ENCODE measurements around the gene GPR21. TPM values are rescaled to one million over a fixed set of nuclear protein-coding genes. Genes with fewer than 3 reads are reported as not detected.

The GPR21 gene
- total and polyA plus RNA-seq, 2 experiments from 2014 or later, result 0.90 TPM; not detected in 1

GRCh38 chr9:123011878-123012528 is 21.5 kb upstream of the GPR21 start:
- Histone ChIP-seq H3K4me1 (ENCODE audit: insufficient read depth) (no peaks in the 10 kb centered on the region), H3K36me3 (ENCODE audit: insufficient read depth) (peaks cover 34% of the 10 kb centered on the region; the same call in 1 of the 2 replicates), H3K79me2 (replicated peaks; ENCODE audit: insufficient read depth) (no peaks in the 10 kb centered on the region), H4K20me1 (replicated peaks; ENCODE audit: insufficient read depth) (no peaks in the 10 kb centered on the region), H3K27ac (ENCODE audit: low read depth) (no peak overlapping the region), H3K27me3 (ENCODE audit: insufficient read depth) (no peaks in the 10 kb centered on the region), H3K4me2 (no peak overlapping the region), H3F3A (replicated peaks; ENCODE audit: low read depth) (no peaks in the 10 kb centered on the region), H3K9me2 (ENCODE audit: insufficient read depth) (no peaks in the 10 kb centered on the region), H2AFZ (no peak overlapping the region), H3K4me3 (no peak overlapping the region)
- no peak for ATAC-seq
- Mint-ChIP-seq H3K4me1 (no peaks in the 10 kb centered on the region), H3K27ac (no peak overlapping the region), H3K27me3 (ENCODE audit: insufficient read depth, low read depth, poor library complexity) (no peaks in the 10 kb centered on the region), H3K4me3 (no peak overlapping the region), H3K36me3 (ENCODE audit: low read depth) (peaks cover 51% of the 10 kb centered on the region), H3K9me3 (no peaks in the 10 kb centered on the region)
- no peak for DNase-seq (ENCODE audit: low spot score)
- TF ChIP-seq ZNF114 (CRISPR knock-in tag; IDR thresholded peaks at IDR 0.05) (no peak), ZNF331 (CRISPR knock-in tag; IDR thresholded peaks at IDR 0.05; ENCODE audit: low read depth) (no peak), NANOG (IDR thresholded peaks at IDR 0.05; ENCODE audit: borderline replicate concordance) (no peak), CREB1 (CRISPR knock-in tag; IDR thresholded peaks at IDR 0.05; ENCODE audit: low read depth) (no peak), JUNB (IDR thresholded peaks at IDR 0.05; ENCODE audit: unreplicated experiment) (no peak), EZH2phosphoT487 (IDR thresholded peaks at IDR 0.05; ENCODE audit: unreplicated experiment) (no peak), REST (IDR thresholded peaks at IDR 0.05; ENCODE audit: unreplicated experiment) (no peak), STAT1 (IDR thresholded peaks at IDR 0.05; ENCODE audit: unreplicated experiment) (no peak), ETS1 (IDR thresholded peaks at IDR 0.05) (no peak), EZH2 (IDR thresholded peaks at IDR 0.05; ENCODE audit: low read depth, unreplicated experiment) (no peak)
- TF ChIP-seq, protein P1, sequence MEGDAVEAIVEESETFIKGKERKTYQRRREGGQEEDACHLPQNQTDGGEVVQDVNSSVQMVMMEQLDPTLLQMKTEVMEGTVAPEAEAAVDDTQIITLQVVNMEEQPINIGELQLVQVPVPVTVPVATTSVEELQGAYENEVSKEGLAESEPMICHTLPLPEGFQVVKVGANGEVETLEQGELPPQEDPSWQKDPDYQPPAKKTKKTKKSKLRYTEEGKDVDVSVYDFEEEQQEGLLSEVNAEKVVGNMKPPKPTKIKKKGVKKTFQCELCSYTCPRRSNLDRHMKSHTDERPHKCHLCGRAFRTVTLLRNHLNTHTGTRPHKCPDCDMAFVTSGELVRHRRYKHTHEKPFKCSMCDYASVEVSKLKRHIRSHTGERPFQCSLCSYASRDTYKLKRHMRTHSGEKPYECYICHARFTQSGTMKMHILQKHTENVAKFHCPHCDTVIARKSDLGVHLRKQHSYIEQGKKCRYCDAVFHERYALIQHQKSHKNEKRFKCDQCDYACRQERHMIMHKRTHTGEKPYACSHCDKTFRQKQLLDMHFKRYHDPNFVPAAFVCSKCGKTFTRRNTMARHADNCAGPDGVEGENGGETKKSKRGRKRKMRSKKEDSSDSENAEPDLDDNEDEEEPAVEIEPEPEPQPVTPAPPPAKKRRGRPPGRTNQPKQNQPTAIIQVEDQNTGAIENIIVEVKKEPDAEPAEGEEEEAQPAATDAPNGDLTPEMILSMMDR (conservative IDR thresholded peaks at IDR 0.05; ENCODE audit: low read depth in 2 of 2), result no peak
- TF ChIP-seq, protein P2, sequence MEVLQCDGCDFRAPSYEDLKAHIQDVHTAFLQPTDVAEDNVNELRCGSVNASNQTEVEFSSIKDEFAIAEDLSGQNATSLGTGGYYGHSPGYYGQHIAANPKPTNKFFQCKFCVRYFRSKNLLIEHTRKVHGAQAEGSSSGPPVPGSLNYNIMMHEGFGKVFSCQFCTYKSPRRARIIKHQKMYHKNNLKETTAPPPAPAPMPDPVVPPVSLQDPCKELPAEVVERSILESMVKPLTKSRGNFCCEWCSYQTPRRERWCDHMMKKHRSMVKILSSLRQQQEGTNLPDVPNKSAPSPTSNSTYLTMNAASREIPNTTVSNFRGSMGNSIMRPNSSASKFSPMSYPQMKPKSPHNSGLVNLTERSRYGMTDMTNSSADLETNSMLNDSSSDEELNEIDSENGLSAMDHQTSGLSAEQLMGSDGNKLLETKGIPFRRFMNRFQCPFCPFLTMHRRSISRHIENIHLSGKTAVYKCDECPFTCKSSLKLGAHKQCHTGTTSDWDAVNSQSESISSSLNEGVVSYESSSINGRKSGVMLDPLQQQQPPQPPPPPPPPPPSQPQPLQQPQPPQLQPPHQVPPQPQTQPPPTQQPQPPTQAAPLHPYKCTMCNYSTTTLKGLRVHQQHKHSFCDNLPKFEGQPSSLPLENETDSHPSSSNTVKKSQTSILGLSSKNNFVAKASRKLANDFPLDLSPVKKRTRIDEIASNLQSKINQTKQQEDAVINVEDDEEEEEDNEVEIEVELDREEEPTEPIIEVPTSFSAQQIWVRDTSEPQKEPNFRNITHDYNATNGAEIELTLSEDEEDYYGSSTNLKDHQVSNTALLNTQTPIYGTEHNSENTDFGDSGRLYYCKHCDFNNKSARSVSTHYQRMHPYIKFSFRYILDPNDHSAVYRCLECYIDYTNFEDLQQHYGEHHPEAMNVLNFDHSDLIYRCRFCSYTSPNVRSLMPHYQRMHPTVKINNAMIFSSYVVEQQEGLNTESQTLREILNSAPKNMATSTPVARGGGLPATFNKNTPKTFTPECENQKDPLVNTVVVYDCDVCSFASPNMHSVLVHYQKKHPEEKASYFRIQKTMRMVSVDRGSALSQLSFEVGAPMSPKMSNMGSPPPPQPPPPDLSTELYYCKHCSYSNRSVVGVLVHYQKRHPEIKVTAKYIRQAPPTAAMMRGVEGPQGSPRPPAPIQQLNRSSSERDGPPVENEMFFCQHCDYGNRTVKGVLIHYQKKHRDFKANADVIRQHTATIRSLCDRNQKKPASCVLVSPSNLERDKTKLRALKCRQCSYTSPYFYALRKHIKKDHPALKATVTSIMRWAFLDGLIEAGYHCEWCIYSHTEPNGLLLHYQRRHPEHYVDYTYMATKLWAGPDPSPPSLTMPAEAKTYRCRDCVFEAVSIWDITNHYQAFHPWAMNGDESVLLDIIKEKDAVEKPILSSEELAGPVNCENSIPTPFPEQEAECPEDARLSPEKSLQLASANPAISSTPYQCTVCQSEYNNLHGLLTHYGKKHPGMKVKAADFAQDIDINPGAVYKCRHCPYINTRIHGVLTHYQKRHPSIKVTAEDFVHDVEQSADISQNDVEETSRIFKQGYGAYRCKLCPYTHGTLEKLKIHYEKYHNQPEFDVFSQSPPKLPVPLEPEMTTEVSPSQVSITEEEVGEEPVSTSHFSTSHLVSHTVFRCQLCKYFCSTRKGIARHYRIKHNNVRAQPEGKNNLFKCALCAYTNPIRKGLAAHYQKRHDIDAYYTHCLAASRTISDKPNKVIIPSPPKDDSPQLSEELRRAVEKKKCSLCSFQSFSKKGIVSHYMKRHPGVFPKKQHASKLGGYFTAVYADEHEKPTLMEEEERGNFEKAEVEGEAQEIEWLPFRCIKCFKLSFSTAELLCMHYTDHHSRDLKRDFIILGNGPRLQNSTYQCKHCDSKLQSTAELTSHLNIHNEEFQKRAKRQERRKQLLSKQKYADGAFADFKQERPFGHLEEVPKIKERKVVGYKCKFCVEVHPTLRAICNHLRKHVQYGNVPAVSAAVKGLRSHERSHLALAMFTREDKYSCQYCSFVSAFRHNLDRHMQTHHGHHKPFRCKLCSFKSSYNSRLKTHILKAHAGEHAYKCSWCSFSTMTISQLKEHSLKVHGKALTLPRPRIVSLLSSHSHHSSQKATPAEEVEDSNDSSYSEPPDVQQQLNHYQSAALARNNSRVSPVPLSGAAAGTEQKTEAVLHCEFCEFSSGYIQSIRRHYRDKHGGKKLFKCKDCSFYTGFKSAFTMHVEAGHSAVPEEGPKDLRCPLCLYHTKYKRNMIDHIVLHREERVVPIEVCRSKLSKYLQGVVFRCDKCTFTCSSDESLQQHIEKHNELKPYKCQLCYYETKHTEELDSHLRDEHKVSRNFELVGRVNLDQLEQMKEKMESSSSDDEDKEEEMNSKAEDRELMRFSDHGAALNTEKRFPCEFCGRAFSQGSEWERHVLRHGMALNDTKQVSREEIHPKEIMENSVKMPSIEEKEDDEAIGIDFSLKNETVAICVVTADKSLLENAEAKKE (CRISPR knock-in tag; IDR thresholded peaks at IDR 0.05), result no peak
